Subcutaneous adipose tissue (tissue), 4 donors: ENCODE results near the gene PSMB8. TPM values are rescaled to one million over a fixed set of nuclear protein-coding genes. Genes with fewer than 3 reads are reported as not detected.

ENCODE experiments used
- CTCF ChIP-seq: fragments of 450-650 bp; IDR thresholded peaks from one replicate; pipeline ENCODE4 v1.5.1; 2016; ENCODE audit warnings: low read depth, mild to moderate bottlenecking, control low read depth, antibody characterized with exemption, moderate library complexity
- total RNA-seq, 4 donors: library from RNA; depleted of rRNA; stranded (reverse); fragments of >200 nt; gene quantifications; one replicate each; pipeline ENCODE4 v1.1.0, GENCODE V29; 2016

Gene PSMB8
- total RNA-seq, 4 donors from 2014 or later, result 20.5 to 61.4 (median 49.0) TPM

GRCh38 chr6:32803416-32803815 is 40.4 kb downstream of the PSMB8 start:
- TF ChIP-seq CTCF, result no peak

- TF ChIP-seq CTCF, result no peak
Observed at GRCh38 chr6:32799740-32800139, 44.1 kb downstream of the PSMB8 start.

GRCh38 chr6:32799168-32799567 is 44.7 kb downstream of the PSMB8 start:
- TF ChIP-seq CTCF, result no peak

GRCh38 chr6:32796848-32797776 is 46.7 kb downstream of the PSMB8 start:
- no peak for TF ChIP-seq CTCF

- no peak for TF ChIP-seq CTCF
Observed at GRCh38 chr6:32794510-32794909, 49.3 kb downstream of the PSMB8 start.

GRCh38 chr6:32792901-32793435 is 50.9 kb downstream of the PSMB8 start:
- TF ChIP-seq CTCF, result no peak

Other genes with a start within 250 kb of the PSMB8 start
- 10 to 100 TPM in 2 of 4 donors, 1 to 10 TPM in 2; 6.6 to 18.5 (median 11.4) TPM for gene HLA-DQA1, start 206.6 kb downstream of the PSMB8 start, total RNA-seq
- gene HLA-DQB1, start 177.4 kb downstream of the PSMB8 start, total RNA-seq, result 10 to 100 TPM in 2 of 4 donors, 1 to 10 TPM in 2; 2.8 to 15.8 (median 7.5) TPM
- 1 to 10 TPM in 2 of 4 donors, under 1 TPM in 1, not detected in 1; 0.65 to 4.6 (median 1.7) TPM for gene HLA-DQA2, start 102.7 kb downstream of the PSMB8 start, total RNA-seq
- 1 to 10 TPM in 3 of 4 donors, not detected in 1; 1.1 to 4.3 (median 3.4) TPM for gene HLA-DQB2, start 80.5 kb downstream of the PSMB8 start, total RNA-seq
- under 1 TPM in 1 of 4 donors, not detected in 3; 0.34 TPM for gene HLA-DOB, start 27.0 kb downstream of the PSMB8 start, total RNA-seq
- 10 to 100 TPM in 1 of 4 donors, 1 to 10 TPM in 3; 8.4 to 35.8 (median 9.6) TPM for gene TAP2, start 5.3 kb downstream of the PSMB8 start, total RNA-seq
- gene TAP1, start 9.7 kb upstream of the PSMB8 start, total RNA-seq, result 10 to 100 TPM; 18.3 to 76.9 (median 32.4) TPM
- gene PSMB9, start 10.1 kb upstream of the PSMB8 start, total RNA-seq, result 10 to 100 TPM; 21.6 to 49.9 (median 30.7) TPM
- 100 to 1,000 TPM in 1 of 4 donors, 10 to 100 TPM in 3; 27.7 to 199 (median 36.4) TPM for gene HLA-DMB, start 97.0 kb upstream of the PSMB8 start, total RNA-seq
- 100 to 1,000 TPM in 1 of 4 donors, 10 to 100 TPM in 3; 44.7 to 124 (median 69.7) TPM for gene HLA-DMA, start 109.0 kb upstream of the PSMB8 start, total RNA-seq
- 100 to 1,000 TPM in 2 of 4 donors, 10 to 100 TPM in 2; 83.0 to 154 (median 96.1) TPM for gene BRD2, start 124.5 kb upstream of the PSMB8 start, total RNA-seq
- 10 to 100 TPM in 1 of 4 donors, 1 to 10 TPM in 3; 2.1 to 10.9 (median 6.1) TPM for gene HLA-DOA, start 165.5 kb upstream of the PSMB8 start, total RNA-seq
- 100 to 1,000 TPM in 3 of 4 donors, 10 to 100 TPM in 1; 38.2 to 354 (median 131) TPM for gene HLA-DPA1, start 229.6 kb upstream of the PSMB8 start, total RNA-seq
- 100 to 1,000 TPM in 1 of 4 donors, 10 to 100 TPM in 3; 43.9 to 256 (median 83.0) TPM for gene HLA-DPB1, start 231.9 kb upstream of the PSMB8 start, total RNA-seq